ENCODE results near the gene COA5. TPM values are rescaled to one million over a fixed set of nuclear protein-coding genes. Genes with fewer than 3 reads are reported as not detected.

The COA5 gene
- total RNA-seq, 1 experiment from 2014 or later, result 18.6 TPM

GRCh38 chr2:98592565-98592964 lies 15.7 kb downstream of the COA5 start:
- Histone ChIP-seq H3K36me3 (ENCODE audit: control insufficient read depth in 1 of 2, insufficient read depth in 2 of 2, low read length in 2 of 2) (no peaks in the 10 kb centered on the region), H3K4me1 (ENCODE audit: control insufficient read depth in 1 of 2, insufficient read depth in 2 of 2, low read length in 2 of 2) (no peaks in the 10 kb centered on the region), H3K4me3 (replicated peaks in 1 of 2; ENCODE audit: low read depth in 1 of 2, low read length in 2 of 2) (no peak overlapping the region), H3K79me2 (ENCODE audit: insufficient read depth, low read length) (no peaks in the 10 kb centered on the region), H3K4me2 (ENCODE audit: low read length) (no peak overlapping the region), H3K9me3 (ENCODE audit: control insufficient read depth in 1 of 2, insufficient read depth in 1 of 2, low read depth in 1 of 2, low read length in 2 of 2) (no peaks in the 10 kb centered on the region), H3K27ac (ENCODE audit: low read depth, low read length) (no peak overlapping the region), H3K9me2 (ENCODE audit: insufficient read depth) (no peaks in the 10 kb centered on the region), H3K9ac (ENCODE audit: low read length) (no peak overlapping the region), H4K20me1 (ENCODE audit: insufficient read depth) (no peaks in the 10 kb centered on the region), H3K27me3 (ENCODE audit: insufficient read depth, low read length) (no peaks in the 10 kb centered on the region), H2AFZ (ENCODE audit: low read depth, low read length, poor library complexity, severe bottlenecking) (no peak overlapping the region)
- intact Hi-C loops (cut with micrococcal nuclease), result no loop called here
- BruUV-seq (replicated peaks), result no TSS peak
- TF ChIP-seq FOSL1 (IDR thresholded peaks at IDR 0.05; ENCODE audit: low read depth) (no peak), SRF (IDR thresholded peaks at IDR 0.05; ENCODE audit: low read depth) (no peak), TCF7L2 (IDR thresholded peaks at IDR 0.05; ENCODE audit: borderline replicate concordance, extremely low read depth, insufficient read depth, insufficient read length) (no peak), ZNF274 (IDR thresholded peaks at IDR 0.05; ENCODE audit: low read depth, low read length) (no peak), JUND (IDR thresholded peaks at IDR 0.05) (no peak), EZH2phosphoT487 (IDR thresholded peaks at IDR 0.05; ENCODE audit: borderline replicate concordance) (no peak), ZFX (IDR thresholded peaks at IDR 0.05) (no peak), SIN3A (IDR thresholded peaks at IDR 0.05; ENCODE audit: low read depth) (no peak), CEBPB (IDR thresholded peaks at IDR 0.05; ENCODE audit: low read depth) (no peak), CBX3 (IDR thresholded peaks at IDR 0.05; ENCODE audit: low read depth) (no peak), SP1 (IDR thresholded peaks at IDR 0.05; ENCODE audit: low read depth) (no peak), EGR1 (IDR thresholded peaks at IDR 0.05; ENCODE audit: low read depth) (no peak), POLR2AphosphoS5 (IDR thresholded peaks at IDR 0.05; ENCODE audit: low read depth, low read length) (no peak), ATF3 (IDR thresholded peaks at IDR 0.05) (no peak), YY1 (IDR thresholded peaks at IDR 0.05; ENCODE audit: extremely low read depth, insufficient replicate concordance, low read depth, low read length) (no peak)
- TF ChIP-seq, protein P1, sequence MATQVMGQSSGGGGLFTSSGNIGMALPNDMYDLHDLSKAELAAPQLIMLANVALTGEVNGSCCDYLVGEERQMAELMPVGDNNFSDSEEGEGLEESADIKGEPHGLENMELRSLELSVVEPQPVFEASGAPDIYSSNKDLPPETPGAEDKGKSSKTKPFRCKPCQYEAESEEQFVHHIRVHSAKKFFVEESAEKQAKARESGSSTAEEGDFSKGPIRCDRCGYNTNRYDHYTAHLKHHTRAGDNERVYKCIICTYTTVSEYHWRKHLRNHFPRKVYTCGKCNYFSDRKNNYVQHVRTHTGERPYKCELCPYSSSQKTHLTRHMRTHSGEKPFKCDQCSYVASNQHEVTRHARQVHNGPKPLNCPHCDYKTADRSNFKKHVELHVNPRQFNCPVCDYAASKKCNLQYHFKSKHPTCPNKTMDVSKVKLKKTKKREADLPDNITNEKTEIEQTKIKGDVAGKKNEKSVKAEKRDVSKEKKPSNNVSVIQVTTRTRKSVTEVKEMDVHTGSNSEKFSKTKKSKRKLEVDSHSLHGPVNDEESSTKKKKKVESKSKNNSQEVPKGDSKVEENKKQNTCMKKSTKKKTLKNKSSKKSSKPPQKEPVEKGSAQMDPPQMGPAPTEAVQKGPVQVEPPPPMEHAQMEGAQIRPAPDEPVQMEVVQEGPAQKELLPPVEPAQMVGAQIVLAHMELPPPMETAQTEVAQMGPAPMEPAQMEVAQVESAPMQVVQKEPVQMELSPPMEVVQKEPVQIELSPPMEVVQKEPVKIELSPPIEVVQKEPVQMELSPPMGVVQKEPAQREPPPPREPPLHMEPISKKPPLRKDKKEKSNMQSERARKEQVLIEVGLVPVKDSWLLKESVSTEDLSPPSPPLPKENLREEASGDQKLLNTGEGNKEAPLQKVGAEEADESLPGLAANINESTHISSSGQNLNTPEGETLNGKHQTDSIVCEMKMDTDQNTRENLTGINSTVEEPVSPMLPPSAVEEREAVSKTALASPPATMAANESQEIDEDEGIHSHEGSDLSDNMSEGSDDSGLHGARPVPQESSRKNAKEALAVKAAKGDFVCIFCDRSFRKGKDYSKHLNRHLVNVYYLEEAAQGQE (IDR thresholded peaks at IDR 0.05; ENCODE audit: low read depth), result no peak
- TF ChIP-seq, protein P2, sequence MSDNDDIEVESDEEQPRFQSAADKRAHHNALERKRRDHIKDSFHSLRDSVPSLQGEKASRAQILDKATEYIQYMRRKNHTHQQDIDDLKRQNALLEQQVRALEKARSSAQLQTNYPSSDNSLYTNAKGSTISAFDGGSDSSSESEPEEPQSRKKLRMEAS (IDR thresholded peaks at IDR 0.05), result no peak
- TF ChIP-seq, protein P3, sequence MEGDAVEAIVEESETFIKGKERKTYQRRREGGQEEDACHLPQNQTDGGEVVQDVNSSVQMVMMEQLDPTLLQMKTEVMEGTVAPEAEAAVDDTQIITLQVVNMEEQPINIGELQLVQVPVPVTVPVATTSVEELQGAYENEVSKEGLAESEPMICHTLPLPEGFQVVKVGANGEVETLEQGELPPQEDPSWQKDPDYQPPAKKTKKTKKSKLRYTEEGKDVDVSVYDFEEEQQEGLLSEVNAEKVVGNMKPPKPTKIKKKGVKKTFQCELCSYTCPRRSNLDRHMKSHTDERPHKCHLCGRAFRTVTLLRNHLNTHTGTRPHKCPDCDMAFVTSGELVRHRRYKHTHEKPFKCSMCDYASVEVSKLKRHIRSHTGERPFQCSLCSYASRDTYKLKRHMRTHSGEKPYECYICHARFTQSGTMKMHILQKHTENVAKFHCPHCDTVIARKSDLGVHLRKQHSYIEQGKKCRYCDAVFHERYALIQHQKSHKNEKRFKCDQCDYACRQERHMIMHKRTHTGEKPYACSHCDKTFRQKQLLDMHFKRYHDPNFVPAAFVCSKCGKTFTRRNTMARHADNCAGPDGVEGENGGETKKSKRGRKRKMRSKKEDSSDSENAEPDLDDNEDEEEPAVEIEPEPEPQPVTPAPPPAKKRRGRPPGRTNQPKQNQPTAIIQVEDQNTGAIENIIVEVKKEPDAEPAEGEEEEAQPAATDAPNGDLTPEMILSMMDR (IDR thresholded peaks at IDR 0.05 in 2 of 3, conservative IDR thresholded peaks at IDR 0.05 in 1 of 3; ENCODE audit: borderline replicate concordance in 1 of 3, insufficient read depth in 1 of 3, low read depth in 2 of 3, low read length in 2 of 3), result no peak
- POLR2A ChIA-PET, result interaction anchor here (0.7 kb wide), 1 partner anchor 250 kb away, joined by 3 read pairs; no protein-coding TSS in a partner anchor
- CTCF ChIA-PET, result no interaction called here
- RAD21 ChIA-PET (ENCODE audit: low non-redundant PET in 1 of 2, low total read pairs in 2 of 2, uncharacterized antibody in 2 of 2, unreplicated experiment in 2 of 2), result no interaction called here
- ATAC-seq (no peak), DNase-seq (ENCODE audit: low read depth, low spot score) (no peak)

All from HCT116 (cell line).